H1 (cell line): Measurements from ENCODE around the gene MAP1A. TPM values are rescaled to one million over a fixed set of nuclear protein-coding genes. Genes with fewer than 3 reads are reported as not detected.

ENCODE experiments used
- CTCF ChIA-PET: fragments of 300-600 bp; sonication (Branson Sonifier 250); formaldehyde crosslinking; loops from one replicate; lab custom pipeline; 2021; ENCODE audit not compliant: partially characterized antibody; lab: Charles Lee
- POLR2A ChIA-PET: fragments of 300-600 bp; sonication (Branson Sonifier 250); formaldehyde crosslinking; loops from one replicate; lab custom pipeline; 2021; ENCODE audit warnings: inconsistent platforms; ENCODE audit not compliant: partially characterized antibody; lab: Charles Lee
- DNase-seq, 2 experiments: peaks; one replicate each; pipeline versions ENCODE4 v3.0.0 to v3.0.0-alpha.2; 2010 to 2022; ENCODE audit warnings: low spot score in 2 of 2, low read depth in 1 of 2, mixed read lengths in 1 of 2
- FAIRE-seq: peaks from 2 replicates; lab custom pipeline; 2011; peaks lifted over from hg19 to GRCh38; lab: Jason Lieb, UNC
- H2AFZ ChIP-seq: 2 replicates; pipeline ENCODE4 v1.8.1; 2012; ENCODE audit warnings: low read length, inconsistent platforms
- H2AK5ac ChIP-seq: 2 replicates; pipeline ENCODE4 v1.6.1; 2013; ENCODE audit warnings: low read depth, low read length
- H2BK120ac ChIP-seq: replicated peaks from 2 replicates; pipeline ENCODE3; 2013; ENCODE audit warnings: low read depth, low read length, inconsistent platforms
- H2BK12ac ChIP-seq: 2 replicates; pipeline ENCODE4 v1.6.1; 2013; ENCODE audit warnings: low read depth, low read length
- H2BK15ac ChIP-seq: 2 replicates; pipeline ENCODE4 v1.6.1; 2013; ENCODE audit warnings: low read length
- H2BK20ac ChIP-seq: 2 replicates; pipeline ENCODE4 v1.6.1; 2013; ENCODE audit warnings: low read length
- H2BK5ac ChIP-seq: 2 replicates; pipeline ENCODE4 v1.6.1; 2013; ENCODE audit warnings: low read depth, low read length
- H3K14ac ChIP-seq: 2 replicates; pipeline ENCODE4 v1.6.1; 2013; ENCODE audit warnings: inconsistent platforms; ENCODE audit not compliant: insufficient read length
- H3K18ac ChIP-seq: 2 replicates; pipeline ENCODE4 v1.6.1; 2013; ENCODE audit warnings: low read length; ENCODE audit errors: extremely low read depth
- H3K23ac ChIP-seq: 2 replicates; pipeline ENCODE4 v1.6.1; 2013; ENCODE audit warnings: inconsistent platforms; ENCODE audit not compliant: insufficient read length
- H3K23me2 ChIP-seq: 2 replicates; pipeline ENCODE4 v1.6.1; 2013; ENCODE audit warnings: low read depth, low read length
- H3K27ac ChIP-seq: 2 replicates; pipeline ENCODE4 v1.6.1; 2011; ENCODE audit warnings: low read depth, low read length, inconsistent platforms
- H3K27me3 ChIP-seq, 4 experiments: replicated peaks in 1 of 4; 1 replicate in 1 of 4; 2 replicates in 3 of 4; pipeline versions ENCODE4 v1.6.1 to v1.8.1; 2011 to 2013; ENCODE audit warnings: low read length in 3 of 4, mild to moderate bottlenecking in 3 of 4, inconsistent platforms in 2 of 4, mixed read lengths in 2 of 4, moderate library complexity in 1 of 4; ENCODE audit not compliant: control insufficient read depth in 3 of 4, insufficient read depth in 3 of 4; ENCODE audit errors: extremely low read depth in 1 of 4
- H3K36me3 ChIP-seq, 4 experiments: 2 replicates each; pipeline versions ENCODE4 v1.6.1 to v1.8.1; 2011 to 2013; ENCODE audit warnings: mild to moderate bottlenecking in 4 of 4, low read length in 3 of 4, moderate library complexity in 2 of 4, control low read depth in 1 of 4, inconsistent platforms in 1 of 4; ENCODE audit not compliant: insufficient read depth in 4 of 4, control insufficient read depth in 2 of 4
- H3K4ac ChIP-seq: replicated peaks from 2 replicates; pipeline ENCODE3; 2013; ENCODE audit warnings: low read length, low read depth, mixed read lengths, inconsistent platforms; ENCODE audit not compliant: insufficient read length
- H3K4me1 ChIP-seq, 4 experiments: replicated peaks in 1 of 4; 1 replicate in 1 of 4; 2 replicates in 3 of 4; pipeline versions ENCODE4 v1.6.1 to v1.8.1; 2011 to 2013; ENCODE audit warnings: low read length in 3 of 4, inconsistent platforms in 2 of 4, mixed read lengths in 1 of 4; ENCODE audit not compliant: insufficient read depth in 4 of 4, control insufficient read depth in 3 of 4
- H3K4me2 ChIP-seq, 2 experiments: 2 replicates each; pipeline versions ENCODE4 v1.6.1 to v1.8.1; 2011 to 2013; ENCODE audit warnings: low read depth in 2 of 2, low read length in 2 of 2, control low read depth in 1 of 2, inconsistent platforms in 1 of 2, mild to moderate bottlenecking in 1 of 2; ENCODE audit not compliant: insufficient read depth in 1 of 2
- H3K4me3 ChIP-seq, 4 experiments: fragments of 200-600, 300-600 bp in 1 of 4; sonication (generic), shearing (Covaris generic), sonication (Bioruptor Twin) in 1 of 4; 2 replicates each; pipeline versions ENCODE4 v1.5.1 to v1.8.1; 2011 to 2016; ENCODE audit warnings: low read length in 4 of 4, low read depth in 3 of 4, control low read depth in 2 of 4, inconsistent platforms in 2 of 4, mild to moderate bottlenecking in 2 of 4, mixed read lengths in 1 of 4, moderate library complexity in 1 of 4; ENCODE audit not compliant: insufficient read depth in 2 of 4; ENCODE audit errors: extremely low read depth in 1 of 4
- H3K56ac ChIP-seq: replicated peaks from 2 replicates; pipeline ENCODE3; 2013; ENCODE audit warnings: low read depth, mild to moderate bottlenecking, mixed read lengths, low read length, inconsistent platforms; ENCODE audit not compliant: insufficient read length
- H3K79me1 ChIP-seq: 2 replicates; pipeline ENCODE4 v1.6.1; 2013; ENCODE audit warnings: low read depth, low read length, control low read depth
- H3K79me2 ChIP-seq, 2 experiments: 2 replicates each; pipeline versions ENCODE4 v1.6.1 to v1.8.1; 2012 to 2013; ENCODE audit warnings: low read length in 2 of 2, mild to moderate bottlenecking in 2 of 2, inconsistent platforms in 1 of 2; ENCODE audit not compliant: insufficient read depth in 2 of 2, control insufficient read depth in 1 of 2
- H3K9ac ChIP-seq, 4 experiments: replicated peaks in 1 of 4; 1 replicate in 1 of 4; 2 replicates in 3 of 4; pipeline versions ENCODE4 v1.6.1 to v1.8.1; 2011 to 2013; ENCODE audit warnings: low read depth in 3 of 4, low read length in 3 of 4, control low read depth in 2 of 4, mild to moderate bottlenecking in 2 of 4, moderate library complexity in 2 of 4, inconsistent platforms in 1 of 4; ENCODE audit errors: extremely low read depth in 1 of 4
- H3K9me3 ChIP-seq, 2 experiments: 2 replicates each; pipeline versions ENCODE4 v1.6.1 to v1.8.1; 2012 to 2013; ENCODE audit warnings: mild to moderate bottlenecking in 2 of 2, moderate library complexity in 2 of 2, control low read depth in 1 of 2, inconsistent platforms in 1 of 2, low read depth in 1 of 2, low read length in 1 of 2, mixed read lengths in 1 of 2; ENCODE audit not compliant: insufficient read depth in 2 of 2
- H4K20me1 ChIP-seq, 2 experiments: replicated peaks in 1 of 2; 2 replicates each; pipeline versions ENCODE3 to v1.8.1; 2011 to 2013; ENCODE audit warnings: inconsistent platforms in 2 of 2, low read length in 2 of 2, mild to moderate bottlenecking in 1 of 2; ENCODE audit not compliant: insufficient read depth in 2 of 2, control insufficient read depth in 1 of 2
- H4K5ac ChIP-seq: 2 replicates; pipeline ENCODE4 v1.6.1; 2013; ENCODE audit warnings: low read length, low read depth, mixed read lengths, inconsistent platforms; ENCODE audit not compliant: insufficient read length
- H4K8ac ChIP-seq: 2 replicates; pipeline ENCODE4 v1.8.0; 2013; ENCODE audit warnings: mild to moderate bottlenecking, moderate library complexity, low read length, inconsistent platforms; ENCODE audit not compliant: insufficient read depth; ENCODE audit errors: extremely low read depth
- H4K91ac ChIP-seq: replicated peaks from 2 replicates; pipeline ENCODE3; 2013; ENCODE audit warnings: low read length, mixed read lengths, inconsistent platforms; ENCODE audit not compliant: insufficient read length
- ASH2L ChIP-seq: fragments of 200-600, 300-600 bp; sonication (generic); IDR thresholded peaks from one replicate; pipeline ENCODE4 v1.7.1; 2017; ENCODE audit warnings: low read length
- CREB1 ChIP-seq: IDR thresholded peaks from 2 replicates; pipeline ENCODE4 v1.6.1; 2012; ENCODE audit warnings: inconsistent platforms
- KDM5A ChIP-seq: fragments of 200-600 bp; IDR thresholded peaks from 2 replicates; pipeline ENCODE4 v1.7.1; 2012; ENCODE audit warnings: mild to moderate bottlenecking, low read length, inconsistent platforms, mixed read lengths
- MAFK ChIP-seq: IDR thresholded peaks from 2 replicates; pipeline ENCODE4 v1.6.1; 2012; ENCODE audit warnings: low read depth, mild to moderate bottlenecking, improper control_type of control experiment, low read length
- SIN3A ChIP-seq, 2 experiments: IDR thresholded peaks in 1 of 2; conservative IDR thresholded peaks in 1 of 2; 2 replicates each; pipeline ENCODE4 v1.6.1; 2011 to 2012; ENCODE audit warnings: low read length in 2 of 2, improper control_type of control experiment in 1 of 2, low read depth in 1 of 2, mild to moderate bottlenecking in 1 of 2
- SP4 ChIP-seq: IDR thresholded peaks from 2 replicates; pipeline ENCODE4 v1.6.1; 2012; ENCODE audit warnings: low read length, inconsistent platforms
- TBP ChIP-seq: IDR thresholded peaks from 2 replicates; pipeline ENCODE4 v1.6.1; 2011; ENCODE audit warnings: low read depth, low read length, improper control_type of control experiment
- WGBS, 2 experiments: shearing (Covaris generic) in 1 of 2; methylation state at CpG; one replicate each; pipeline versions ENCODE4 v1.1.6 to v1.1.7; 2013 to 2015; ENCODE audit warnings: low lambda C conversion rate in 2 of 2, mixed read lengths in 2 of 2, inconsistent platforms in 1 of 2, low coverage in 1 of 2, missing lambda C conversion rate in 1 of 2; ENCODE audit not compliant: insufficient replicate concordance in 2 of 2, insufficient coverage in 1 of 2, insufficient read length in 1 of 2; ENCODE audit errors: extremely low coverage in 1 of 2, missing lambda C conversion rate in 1 of 2; 5-methylcytosine and 5-hydroxymethylcytosine counted together
- polyA plus RNA-seq, 7 experiments: library from polyadenylated mRNA; depleted of rRNA in 3 of 7; stranded (reverse) in 5 of 7; unstranded in 2 of 7; fragments of >200 nt in 5 of 7; fragments of 200-250 nt in 2 of 7; gene quantifications; 1 replicate in 5 of 7; 2 replicates in 1 of 7; 4 replicates in 1 of 7; pipeline versions ENCODE4 v1.2.1 to v1.2.3, GENCODE V29; 2011 to 2013; ENCODE audit warnings: missing spikeins in 2 of 7, mixed read lengths in 2 of 7
- total RNA-seq: library from RNA; stranded (reverse); fragmentation: NEBNext Ultra II Directional; extraction: Animal tissue kit (Norgen Biotek cat#: 25700); gene quantifications from 2 replicates; pipeline ENCODE4 v1.2.1, GENCODE V29; 2021
- TF ChIP-seq, protein P1 (sequence below): IDR thresholded peaks from 2 replicates; pipeline ENCODE4 v1.6.1; 2012; ENCODE audit warnings: low read length, inconsistent platforms
- TF ChIP-seq, protein P2 (sequence below), 3 experiments: IDR thresholded peaks; 1 replicate in 2 of 3; 2 replicates in 1 of 3; pipeline versions ENCODE4 v1.5.1 to v1.6.1; 2011; ENCODE audit warnings: low read length in 3 of 3, mild to moderate bottlenecking in 3 of 3, inconsistent platforms in 2 of 3, low read depth in 1 of 3, moderate library complexity in 1 of 3; ENCODE audit not compliant: insufficient read depth in 1 of 3; ENCODE audit errors: control extremely low read depth in 1 of 3

Gene MAP1A
- total and polyA plus RNA-seq, 2 of the 8 experiments (the other 6 are each of a cell fraction or from before 2014, with no cell fraction given): 0.80 to 2.4 TPM

DNA sequence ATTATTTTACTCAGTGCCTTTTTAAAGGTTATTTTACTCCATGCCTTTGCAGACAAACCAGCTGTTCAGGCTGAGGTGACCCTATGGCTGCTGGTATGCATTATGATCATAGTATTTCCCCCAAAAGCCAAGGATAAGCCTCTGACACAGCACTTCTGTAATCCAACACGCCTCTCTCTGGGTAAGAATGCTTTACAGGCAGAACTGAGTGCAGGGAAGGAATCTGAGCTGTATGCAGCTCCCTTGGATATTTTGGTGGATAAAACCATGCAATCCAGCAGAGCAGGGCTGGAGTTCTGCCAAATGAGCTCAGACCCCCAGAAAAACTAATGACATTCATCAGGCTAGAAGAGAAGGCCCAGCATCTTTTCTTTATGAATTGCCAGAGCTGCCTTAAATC, 11.7 kb upstream of the MAP1A start:
- H2BK20ac ChIP-seq: no peak overlapping the region
- FAIRE-seq (no peak), DNase-seq (no peak)
- no peak overlapping the region for H3K27ac ChIP-seq
- 76% methylated on average over 1 of the region's 1 CpG; no CpG with 5 or more reads in 1 of the 2 experiments for WGBS, 2 experiments
- no peak overlapping the region for H3K23ac ChIP-seq
- POLR2A ChIA-PET: interaction anchor here (1.0 to 1.3 kb wide), 3 partner anchors 13 to 94 kb away, joined by 3 to 11 read pairs (median 4); partner anchors contain the start of gene TP53BP1
- no peaks in the 10 kb centered on the region for H3K27me3 ChIP-seq
- H2BK15ac ChIP-seq: no peak overlapping the region
- no peak overlapping the region for H2BK120ac ChIP-seq
- H3K14ac ChIP-seq: no peak overlapping the region
- H2BK5ac ChIP-seq: no peak overlapping the region
- H3K4me2 ChIP-seq: no peak overlapping the region
- no peak overlapping the region for H2BK12ac ChIP-seq
- H3K9me3 ChIP-seq: no peaks in the 10 kb centered on the region
- no peak overlapping the region for H4K8ac ChIP-seq
- H3K79me1 ChIP-seq: no peaks in the 10 kb centered on the region
- H4K91ac ChIP-seq: no peak overlapping the region
- H3K4me3 ChIP-seq: no peak overlapping the region
- no peak overlapping the region for H3K18ac ChIP-seq
- H3K23me2 ChIP-seq: peaks cover 4% of the 10 kb centered on the region; the same call in 1 of the 2 replicates
- H4K20me1 ChIP-seq: no peaks in the 10 kb centered on the region
- H2AFZ ChIP-seq: no peak overlapping the region
- H3K9ac ChIP-seq: no peak overlapping the region
- H3K4me1 ChIP-seq: peaks cover 0 to 5% (median 2%) of the 10 kb centered on the region in 4 experiments; a peak in 3 of 7 replicates
- no peak overlapping the region for H4K5ac ChIP-seq
- no peak overlapping the region for H2AK5ac ChIP-seq
- no peaks in the 10 kb centered on the region for H3K36me3 ChIP-seq
- H3K56ac ChIP-seq: no peak overlapping the region
- CTCF ChIA-PET: interaction anchor here (0.9 to 1.6 kb wide), 2 partner anchors 9 to 22 kb away, joined by 3 to 8 read pairs; no protein-coding TSS in a partner anchor
- H3K79me2 ChIP-seq: no peaks in the 10 kb centered on the region
- H3K4ac ChIP-seq: no peak overlapping the region
- TF ChIP-seq KDM5A: no peak
- no peak for TF ChIP-seq MAFK
- no peak for TF ChIP-seq ASH2L
- TF ChIP-seq TBP: no peak
- no peak for TF ChIP-seq CREB1
- TF ChIP-seq, protein P1, sequence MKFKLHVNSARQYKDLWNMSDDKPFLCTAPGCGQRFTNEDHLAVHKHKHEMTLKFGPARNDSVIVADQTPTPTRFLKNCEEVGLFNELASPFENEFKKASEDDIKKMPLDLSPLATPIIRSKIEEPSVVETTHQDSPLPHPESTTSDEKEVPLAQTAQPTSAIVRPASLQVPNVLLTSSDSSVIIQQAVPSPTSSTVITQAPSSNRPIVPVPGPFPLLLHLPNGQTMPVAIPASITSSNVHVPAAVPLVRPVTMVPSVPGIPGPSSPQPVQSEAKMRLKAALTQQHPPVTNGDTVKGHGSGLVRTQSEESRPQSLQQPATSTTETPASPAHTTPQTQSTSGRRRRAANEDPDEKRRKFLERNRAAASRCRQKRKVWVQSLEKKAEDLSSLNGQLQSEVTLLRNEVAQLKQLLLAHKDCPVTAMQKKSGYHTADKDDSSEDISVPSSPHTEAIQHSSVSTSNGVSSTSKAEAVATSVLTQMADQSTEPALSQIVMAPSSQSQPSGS: no peak
- TF ChIP-seq, protein P2, sequence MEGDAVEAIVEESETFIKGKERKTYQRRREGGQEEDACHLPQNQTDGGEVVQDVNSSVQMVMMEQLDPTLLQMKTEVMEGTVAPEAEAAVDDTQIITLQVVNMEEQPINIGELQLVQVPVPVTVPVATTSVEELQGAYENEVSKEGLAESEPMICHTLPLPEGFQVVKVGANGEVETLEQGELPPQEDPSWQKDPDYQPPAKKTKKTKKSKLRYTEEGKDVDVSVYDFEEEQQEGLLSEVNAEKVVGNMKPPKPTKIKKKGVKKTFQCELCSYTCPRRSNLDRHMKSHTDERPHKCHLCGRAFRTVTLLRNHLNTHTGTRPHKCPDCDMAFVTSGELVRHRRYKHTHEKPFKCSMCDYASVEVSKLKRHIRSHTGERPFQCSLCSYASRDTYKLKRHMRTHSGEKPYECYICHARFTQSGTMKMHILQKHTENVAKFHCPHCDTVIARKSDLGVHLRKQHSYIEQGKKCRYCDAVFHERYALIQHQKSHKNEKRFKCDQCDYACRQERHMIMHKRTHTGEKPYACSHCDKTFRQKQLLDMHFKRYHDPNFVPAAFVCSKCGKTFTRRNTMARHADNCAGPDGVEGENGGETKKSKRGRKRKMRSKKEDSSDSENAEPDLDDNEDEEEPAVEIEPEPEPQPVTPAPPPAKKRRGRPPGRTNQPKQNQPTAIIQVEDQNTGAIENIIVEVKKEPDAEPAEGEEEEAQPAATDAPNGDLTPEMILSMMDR (IDR thresholded peaks at IDR 0.05; ENCODE audit: control extremely low read depth in 1 of 3, insufficient read depth in 1 of 3, low read depth in 1 of 3, low read length in 3 of 3): no peak
- TF ChIP-seq SP4: no peak
- TF ChIP-seq SIN3A (conservative IDR thresholded peaks at IDR 0.05 in 1 of 2, IDR thresholded peaks at IDR 0.05 in 1 of 2; ENCODE audit: low read depth in 1 of 2, low read length in 2 of 2): no peak
